Calu3 (cell line): ENCODE results near the gene NOSTRIN. TPM values are rescaled to one million over a fixed set of nuclear protein-coding genes. Genes with fewer than 3 reads are reported as not detected.

Source experiments
- BruUV-seq: library from RNA; stranded (reverse); fragments of 400-500 nt; replicated peaks from 2 replicates; lab custom pipeline; 2021; lab: Mats Ljungman, UMichigan
- CTCF ChIA-PET: fragments of 300-600 bp; sonication (Branson Sonifier 250); formaldehyde crosslinking; loops from one replicate; lab custom pipeline; 2022; ENCODE audit warnings: antibody characterized with exemption; lab: Charles Lee
- DNase-seq: peaks from one replicate; pipeline ENCODE4 v3.0.0; 2022
- H3K27ac Mint-ChIP-seq: one replicate; pipeline ENCODE4 v1.8.0; 2022; ENCODE audit warnings: mixed read lengths; ENCODE audit not compliant: unreplicated experiment
- H3K27me3 Mint-ChIP-seq: one replicate; pipeline ENCODE4 v1.8.0; 2022; ENCODE audit warnings: mixed read lengths; ENCODE audit not compliant: unreplicated experiment
- H3K36me3 Mint-ChIP-seq: one replicate; pipeline ENCODE4 v1.8.0; 2022; ENCODE audit warnings: mild to moderate bottlenecking, moderate library complexity, mixed read lengths; ENCODE audit not compliant: insufficient read depth, unreplicated experiment
- H3K4me1 Mint-ChIP-seq: one replicate; pipeline ENCODE4 v1.8.0; 2022; ENCODE audit warnings: mild to moderate bottlenecking, low read depth, mixed read lengths; ENCODE audit not compliant: unreplicated experiment
- H3K4me3 Mint-ChIP-seq: one replicate; pipeline ENCODE4 v1.8.0; 2022; ENCODE audit warnings: mild to moderate bottlenecking, low read depth, moderate library complexity, mixed read lengths; ENCODE audit not compliant: unreplicated experiment
- H3K9me3 Mint-ChIP-seq: one replicate; pipeline ENCODE4 v1.8.0; 2022; ENCODE audit warnings: low read depth, mixed read lengths; ENCODE audit not compliant: unreplicated experiment
- intact Hi-C: fragments of 100-400 bp; cut with micrococcal nuclease; formaldehyde crosslinking; loops from one replicate; pipeline ENCODE4 v1.10.0; 2022; ENCODE audit not compliant: unreplicated experiment
- total RNA-seq: library from RNA; stranded (reverse); gene quantifications from 2 replicates; pipeline ENCODE4 v1.2.3, GENCODE V29; 2022
- TF ChIP-seq, protein P1 (sequence below): fragments of 200-600 bp; IDR thresholded peaks from one replicate; pipeline ENCODE4 v1.8.0; 2022; ENCODE audit warnings: antibody characterized with exemption; ENCODE audit not compliant: unreplicated experiment

NOSTRIN gene
- total RNA-seq, 1 experiment from 2014 or later: 12.5 TPM

GRCh38 chr2:168897449-168897848, 95.0 kb downstream of the NOSTRIN start:
- no peaks in the 10 kb centered on the region for H3K27me3 Mint-ChIP-seq
- BruUV-seq: no TSS peak
- H3K9me3 Mint-ChIP-seq: no peaks in the 10 kb centered on the region

DNA sequence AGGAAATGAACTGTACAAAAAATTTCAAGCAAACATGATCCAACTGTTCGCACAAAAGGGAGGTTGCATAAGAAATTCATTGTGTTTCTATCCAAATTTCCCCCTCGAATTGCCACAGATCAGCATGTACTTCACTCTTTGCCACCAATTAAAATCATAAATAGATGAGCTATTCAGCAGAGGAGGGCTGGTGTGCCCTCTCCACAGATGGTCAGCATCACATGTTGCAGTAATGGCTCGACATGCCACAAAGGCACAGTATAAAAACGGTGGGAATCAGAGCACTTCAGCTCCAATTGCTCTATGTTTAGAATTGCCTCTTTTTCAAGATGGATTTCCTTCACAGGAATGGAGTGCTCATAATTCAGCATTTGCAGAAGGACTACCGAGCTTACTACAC, 98.6 kb downstream of the NOSTRIN start, which contains the start of gene G6PC2:
Gene G6PC2 (plus strand): TSS at position 289 of the 400 bp plus-strand sequence. CDS start 41 bp downstream, at position 330.
- Mint-ChIP-seq H3K4me1 (no peaks in the 10 kb centered on the region), H3K27me3 (no peaks in the 10 kb centered on the region), H3K9me3 (no peaks in the 10 kb centered on the region), H3K4me3 (no peak within 1 kb of the TSS), H3K36me3 (no peaks in the 10 kb centered on the region), H3K27ac (no peak within 1 kb of the TSS)
- BruUV-seq: no TSS peak
- CTCF ChIA-PET: interaction anchor here (0.8 kb wide), 1 partner anchor 11 kb away, joined by 3 read pairs; the partner anchor contains the start of gene SPC25
- intact Hi-C loops: no loop called here
- no peak for DNase-seq
- TF ChIP-seq, protein P1, sequence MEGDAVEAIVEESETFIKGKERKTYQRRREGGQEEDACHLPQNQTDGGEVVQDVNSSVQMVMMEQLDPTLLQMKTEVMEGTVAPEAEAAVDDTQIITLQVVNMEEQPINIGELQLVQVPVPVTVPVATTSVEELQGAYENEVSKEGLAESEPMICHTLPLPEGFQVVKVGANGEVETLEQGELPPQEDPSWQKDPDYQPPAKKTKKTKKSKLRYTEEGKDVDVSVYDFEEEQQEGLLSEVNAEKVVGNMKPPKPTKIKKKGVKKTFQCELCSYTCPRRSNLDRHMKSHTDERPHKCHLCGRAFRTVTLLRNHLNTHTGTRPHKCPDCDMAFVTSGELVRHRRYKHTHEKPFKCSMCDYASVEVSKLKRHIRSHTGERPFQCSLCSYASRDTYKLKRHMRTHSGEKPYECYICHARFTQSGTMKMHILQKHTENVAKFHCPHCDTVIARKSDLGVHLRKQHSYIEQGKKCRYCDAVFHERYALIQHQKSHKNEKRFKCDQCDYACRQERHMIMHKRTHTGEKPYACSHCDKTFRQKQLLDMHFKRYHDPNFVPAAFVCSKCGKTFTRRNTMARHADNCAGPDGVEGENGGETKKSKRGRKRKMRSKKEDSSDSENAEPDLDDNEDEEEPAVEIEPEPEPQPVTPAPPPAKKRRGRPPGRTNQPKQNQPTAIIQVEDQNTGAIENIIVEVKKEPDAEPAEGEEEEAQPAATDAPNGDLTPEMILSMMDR: no peak

More at GRCh38 chr2:168897449-168897848, 95.0 kb downstream of the NOSTRIN start:
- no peak overlapping the region for H3K4me3 Mint-ChIP-seq
- no peaks in the 10 kb centered on the region for H3K36me3 Mint-ChIP-seq
- CTCF ChIA-PET: no interaction called here
- no peak overlapping the region for H3K27ac Mint-ChIP-seq
- no peaks in the 10 kb centered on the region for H3K4me1 Mint-ChIP-seq
- intact Hi-C loops: no loop called here
- TF ChIP-seq, protein P1: no peak
- DNase-seq: no peak

DNA sequence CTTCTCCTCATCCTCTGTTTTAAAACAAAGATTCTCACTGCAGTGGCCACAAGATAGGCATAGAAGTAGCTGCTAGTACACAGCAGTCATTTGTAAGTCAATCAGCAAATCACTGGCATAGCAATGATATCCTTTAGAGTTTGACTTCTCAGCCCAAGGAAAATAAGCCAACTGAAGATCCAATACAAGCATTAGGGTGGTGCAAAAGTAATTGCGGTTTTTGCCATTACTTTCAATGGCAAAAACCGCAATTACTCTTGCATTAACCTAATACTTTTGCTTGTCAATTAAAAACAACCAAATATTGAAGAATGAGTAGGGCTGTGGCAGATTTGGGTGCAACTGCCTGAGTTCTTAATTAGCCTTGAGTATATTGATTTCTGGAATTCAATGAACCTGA, 101.5 kb downstream of the NOSTRIN start:
- H3K27me3 Mint-ChIP-seq: no peaks in the 10 kb centered on the region
- H3K4me3 Mint-ChIP-seq: no peak overlapping the region
- no peak overlapping the region for H3K27ac Mint-ChIP-seq
- BruUV-seq: no TSS peak
- no peaks in the 10 kb centered on the region for H3K9me3 Mint-ChIP-seq
- intact Hi-C loops: no loop called here
- DNase-seq: no peak
- H3K36me3 Mint-ChIP-seq: no peaks in the 10 kb centered on the region
- H3K4me1 Mint-ChIP-seq: no peaks in the 10 kb centered on the region
- CTCF ChIA-PET: no interaction called here
- TF ChIP-seq, protein P1: no peak

- CTCF ChIA-PET: no interaction called here
These were observed 101.9 kb downstream of the NOSTRIN start for GRCh38 chr2:168904358-168904757.

More at GRCh38 chr2:168904358-168904757, 101.9 kb downstream of the NOSTRIN start:
- intact Hi-C loops: no loop called here
- no TSS peak for BruUV-seq
- Mint-ChIP-seq H3K36me3 (no peaks in the 10 kb centered on the region), H3K27ac (no peak overlapping the region), H3K9me3 (no peaks in the 10 kb centered on the region), H3K4me1 (no peaks in the 10 kb centered on the region), H3K4me3 (no peak overlapping the region), H3K27me3 (no peaks in the 10 kb centered on the region)
- no peak for DNase-seq
- TF ChIP-seq, protein P1: no peak
